HG03139 (cell line): ENCODE measurements around the gene DUSP7.

Experiments used
- ATAC-seq: cut with Tn5 transposase; IDR thresholded peaks from one replicate; pipeline ENCODE4 v1.9.1; 2021; ENCODE audit not compliant: unreplicated experiment

Gene DUSP7

DNA sequence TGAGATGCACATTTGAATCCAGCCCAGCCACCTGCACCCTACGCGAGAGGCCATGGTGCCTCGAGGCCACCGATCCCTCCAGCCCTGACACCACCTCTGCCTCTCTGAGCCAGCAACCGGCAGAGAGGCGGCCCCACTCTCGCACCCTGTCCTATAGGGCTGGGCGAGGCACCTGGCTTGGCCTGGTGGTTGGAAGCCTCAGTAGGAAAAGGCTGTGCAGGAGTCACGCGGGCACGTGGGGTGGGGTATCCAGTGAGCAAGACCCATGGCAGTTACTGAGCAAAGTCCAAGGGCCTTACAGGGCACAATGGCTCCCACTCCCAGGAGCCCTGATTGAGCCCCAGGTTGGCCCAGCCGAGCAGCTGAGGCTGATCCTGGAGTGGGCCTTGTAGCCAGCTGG is 12.4 kb upstream of the DUSP7 start:
- ATAC-seq = no peak

DNA sequence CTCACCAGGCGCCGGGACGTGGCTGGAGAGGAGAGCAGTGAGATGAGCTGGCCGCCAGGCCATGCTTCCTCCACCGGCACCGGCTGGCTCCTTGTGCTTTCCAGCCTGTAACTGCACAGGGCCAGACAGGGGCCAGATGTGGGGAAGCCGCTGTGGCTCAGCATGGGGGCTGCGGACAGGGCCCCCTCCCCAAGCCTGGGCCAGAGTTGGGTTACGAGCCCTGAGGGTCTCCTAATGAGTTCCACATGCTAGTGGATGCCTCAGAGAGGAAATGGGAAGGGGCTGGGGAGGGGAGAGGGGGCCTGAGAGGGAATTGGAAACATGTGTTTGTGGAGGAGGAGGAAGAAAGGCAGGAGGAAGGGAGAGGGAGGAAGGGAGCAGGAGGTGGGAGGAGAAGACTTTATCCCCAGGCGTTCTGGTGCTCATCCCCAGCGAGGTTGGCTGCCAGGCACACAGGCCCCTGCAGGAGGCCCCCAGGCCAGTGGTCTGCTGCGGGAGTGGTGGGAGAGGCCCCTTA is 11.7 kb upstream of the DUSP7 start:
- ATAC-seq = no peak

DNA sequence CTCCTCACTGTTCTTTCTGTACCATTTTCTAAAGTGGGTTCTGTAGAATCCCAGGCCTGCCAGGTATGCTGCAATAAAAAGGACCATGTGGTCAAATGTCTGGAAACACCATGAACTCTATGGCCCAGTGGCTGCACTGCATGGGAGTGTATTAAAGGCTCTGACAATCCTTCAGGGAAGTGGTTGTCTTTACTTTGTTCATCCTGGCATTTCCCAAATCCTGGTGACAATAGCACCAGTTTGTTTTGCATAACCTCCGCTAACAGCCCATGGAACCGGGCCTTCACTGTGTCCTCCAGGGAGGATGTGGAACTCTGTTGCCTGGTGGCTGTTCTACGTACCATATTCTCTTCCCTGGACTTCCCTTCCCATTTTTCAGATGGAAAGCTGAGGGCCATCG is 11.2 kb upstream of the DUSP7 start:
- no peak for ATAC-seq

GRCh38 chr3:52067046-52067445 is 10.7 kb upstream of the DUSP7 start:
- ATAC-seq = no peak

DNA sequence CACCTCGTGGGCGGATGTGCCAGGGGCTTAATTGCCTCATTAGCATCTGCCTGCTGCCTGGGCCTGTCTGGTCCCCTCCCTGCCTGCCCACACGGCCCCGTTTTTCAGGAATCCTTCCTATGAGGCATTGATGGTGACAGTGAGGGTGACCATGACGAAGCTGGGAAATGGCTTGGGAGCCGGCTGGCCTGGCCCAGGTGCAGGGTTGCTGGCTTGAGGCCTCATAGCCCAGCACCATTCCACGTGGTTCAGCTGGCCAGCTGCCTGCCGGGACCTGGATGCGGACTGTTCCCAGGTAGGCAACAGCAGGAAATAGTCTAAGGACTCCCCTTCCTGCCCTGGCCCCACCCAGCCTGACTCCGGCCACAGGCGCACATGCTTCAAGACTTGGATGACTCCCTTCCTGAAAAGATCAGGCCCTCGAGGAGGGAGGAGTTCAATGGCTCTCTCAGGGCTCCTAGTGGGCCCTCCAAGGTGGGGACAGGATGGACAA is 8.9 kb upstream of the DUSP7 start:
- no peak for ATAC-seq

- no peak for ATAC-seq
Observed at GRCh38 chr3:52064561-52064960, 8.2 kb upstream of the DUSP7 start.

- no peak for ATAC-seq
Observed at GRCh38 chr3:52063026-52063723, 6.8 kb upstream of the DUSP7 start.

DNA sequence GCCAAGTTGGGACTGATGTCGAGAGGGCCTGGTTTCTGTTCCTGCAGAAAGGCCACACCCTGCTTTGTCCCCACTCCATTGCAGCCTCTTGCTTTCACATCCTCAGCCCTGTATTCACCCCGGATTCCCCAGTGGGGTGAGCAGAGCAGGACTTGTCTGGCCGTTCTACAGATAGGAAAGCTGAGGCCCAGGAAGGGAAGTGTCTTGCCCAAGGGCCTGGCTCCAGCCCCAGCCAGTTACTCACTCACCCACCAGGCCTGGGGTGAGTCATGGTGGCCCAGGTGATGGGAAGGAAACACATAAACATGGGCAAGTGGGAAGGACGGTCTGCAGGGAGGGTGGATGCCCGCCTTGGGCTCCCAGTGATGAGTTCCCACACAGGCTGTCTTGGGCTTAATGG is 6.1 kb upstream of the DUSP7 start:
- no peak for ATAC-seq

GRCh38 chr3:52061121-52061910 is 4.9 kb upstream of the DUSP7 start:
- ATAC-seq = no peak

- ATAC-seq = no peak
Observed at GRCh38 chr3:52059781-52060180, 3.4 kb upstream of the DUSP7 start.

GRCh38 chr3:52057812-52058495 is 1.6 kb upstream of the DUSP7 start:
- no peak for ATAC-seq

GRCh38 chr3:52056968-52057811 is 819 bp upstream of the DUSP7 start:
- peak; percentile 65 for ATAC-seq

DNA sequence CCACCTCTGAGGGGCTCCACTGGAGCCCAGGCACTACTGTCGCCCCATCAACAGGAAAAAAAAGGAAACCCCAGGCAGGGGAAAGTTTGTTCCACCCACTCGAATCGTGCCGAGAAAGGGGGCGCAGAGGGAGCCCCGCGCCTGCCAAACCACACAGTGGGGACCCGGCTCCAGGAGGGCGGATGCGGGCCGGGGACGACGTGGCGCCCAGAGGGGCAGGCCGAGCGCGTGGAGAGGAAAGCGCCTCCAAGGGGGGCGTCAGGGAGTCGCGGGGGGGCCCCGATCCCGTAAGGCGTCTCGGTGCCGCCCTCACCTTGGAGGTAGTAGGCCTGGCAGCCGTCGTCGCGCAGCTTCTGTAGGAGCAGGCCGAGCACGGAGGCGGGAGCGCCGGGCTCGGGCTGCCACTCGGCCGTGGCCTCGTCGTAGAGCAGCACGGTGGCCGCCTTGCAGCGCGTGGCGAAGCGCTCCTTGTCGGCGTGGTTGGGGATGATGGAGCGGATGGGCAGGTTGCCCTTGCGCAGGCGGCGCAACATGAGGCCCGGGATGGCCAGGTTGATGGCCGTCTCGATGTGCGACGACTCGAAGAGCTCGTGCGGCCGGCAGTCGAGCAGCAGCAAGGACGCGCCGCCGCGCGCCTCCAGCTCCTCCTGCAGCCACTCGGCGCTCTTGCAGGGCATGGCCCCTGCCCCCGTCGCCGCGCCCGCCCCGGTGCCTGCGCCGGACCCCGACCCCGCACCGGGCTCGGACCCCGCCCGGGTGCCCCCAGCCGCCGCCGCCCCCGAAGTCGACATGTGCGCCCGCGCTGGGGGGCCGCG is 627 bp downstream of the DUSP7 start:
- peak; percentile 6 for ATAC-seq

DNA sequence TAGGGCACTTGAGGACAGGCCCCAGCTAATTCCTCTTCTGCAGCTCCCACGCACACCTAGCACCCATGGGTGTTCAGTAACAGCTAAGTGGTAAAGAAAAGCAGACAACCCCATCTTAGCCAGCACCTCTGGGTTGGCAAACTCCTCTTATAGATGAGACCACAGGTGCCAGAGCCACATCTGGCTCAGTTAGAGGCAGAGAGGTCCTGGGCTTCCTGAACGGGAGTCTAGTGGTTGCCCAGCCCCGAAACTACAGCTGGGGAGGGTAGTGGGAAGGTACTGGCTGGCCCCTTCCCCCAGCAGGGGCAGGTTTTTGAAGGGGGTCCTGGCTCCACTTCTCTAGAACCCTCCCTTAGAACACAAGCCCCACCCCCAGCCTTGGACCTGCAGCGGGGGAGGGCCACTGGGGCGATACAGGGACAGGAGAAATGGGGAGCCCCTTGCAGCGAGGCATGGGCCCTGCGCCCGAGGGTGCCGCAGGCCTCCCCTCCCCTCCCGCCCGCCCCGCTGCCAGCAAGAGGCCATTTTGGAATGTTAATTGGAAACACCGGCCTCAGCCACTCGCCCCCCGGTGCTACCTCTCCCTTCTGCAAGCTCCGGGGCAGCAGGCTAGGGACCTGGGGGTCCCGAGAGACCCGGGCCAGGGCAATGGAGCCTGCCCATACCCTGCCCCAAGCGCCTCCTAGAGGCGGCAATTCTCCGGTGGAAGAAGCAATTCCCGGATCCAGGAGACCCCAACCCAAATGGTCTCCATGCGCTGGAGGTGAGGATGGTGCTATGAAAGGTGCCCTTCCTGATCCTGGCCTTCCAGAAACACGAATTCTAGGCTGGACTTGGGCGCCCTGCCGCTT is 1.5 kb downstream of the DUSP7 start:
- no peak for ATAC-seq

DNA sequence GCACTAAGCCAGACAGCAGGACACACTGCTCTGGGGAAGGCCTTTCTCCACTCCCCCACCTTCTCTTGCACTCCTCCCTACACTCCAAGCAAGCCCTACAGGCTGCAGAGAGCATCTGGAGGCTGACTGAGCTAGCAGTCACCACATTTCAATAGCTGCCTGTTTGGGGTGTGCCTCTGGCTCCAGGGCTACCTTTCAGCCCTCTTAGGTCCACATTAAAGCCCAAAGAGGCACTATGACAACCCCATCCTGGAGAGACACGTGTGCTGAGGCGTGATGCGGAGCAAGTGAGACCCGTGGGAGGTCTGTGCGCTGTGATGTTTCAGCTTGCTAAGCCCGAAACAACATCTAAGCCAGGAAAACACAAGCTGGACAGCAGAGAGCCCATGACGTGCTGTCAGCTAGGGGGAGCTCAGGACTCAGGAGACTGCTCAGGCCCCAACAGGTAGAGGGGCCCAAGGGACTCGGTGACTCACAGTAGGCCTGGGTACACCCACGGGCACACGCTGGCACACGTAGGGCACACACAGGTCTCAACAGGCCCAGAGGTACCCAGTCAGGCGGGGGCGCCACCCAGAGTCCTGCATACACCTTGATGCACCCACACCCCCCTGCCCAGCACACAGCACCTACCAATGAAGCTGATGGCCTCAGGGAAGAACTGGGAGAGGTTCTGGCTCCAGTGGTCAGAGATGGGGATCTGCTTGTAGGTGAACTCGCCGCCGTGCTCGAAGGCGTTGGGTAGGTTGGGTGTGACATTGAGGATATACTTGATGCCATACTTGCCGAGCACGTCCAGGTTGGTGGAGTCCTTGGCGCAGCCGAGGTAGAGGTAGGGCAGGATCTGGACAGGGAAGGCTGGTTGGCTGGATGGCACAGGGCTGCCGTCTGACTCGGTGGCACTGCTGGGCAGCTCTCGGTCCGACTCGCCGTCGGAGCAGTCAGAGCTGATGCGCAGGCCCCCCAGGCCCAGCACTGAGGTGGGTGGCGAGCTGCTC is 2.8 kb downstream of the DUSP7 start:
- no peak for ATAC-seq

- ATAC-seq = no peak
Observed at GRCh38 chr3:52052831-52053306, 3.5 kb downstream of the DUSP7 start.

GRCh38 chr3:52051444-52051843 is 4.9 kb downstream of the DUSP7 start:
- no peak for ATAC-seq

GRCh38 chr3:52050571-52050970 is 5.8 kb downstream of the DUSP7 start:
- no peak for ATAC-seq
